GM19238 (cell line): ENCODE results near the gene MAPKAPK3.
A peak's percentile ranks its signal among the peaks of the same experiment; 100 is the strongest.

ENCODE experiments used
- DNase-seq: peaks from one replicate; pipeline ENCODE4 v3.0.0; 2011; ENCODE audit warnings: low spot score; ENCODE audit not compliant: insufficient read length

Gene MAPKAPK3

GRCh38 chr3:50617096-50617791 is at the start of gene MAPKAPK3:
MAPKAPK3 (plus strand) TSS chr3:50617151; CDS start chr3:50617566, 415 bp downstream.
- no peak for DNase-seq

GRCh38 chr3:50567386-50568167 is 49.4 kb upstream of the MAPKAPK3 start, which contains the start of gene C3orf18:
C3orf18 (minus strand) TSS chr3:50567747; CDS start chr3:50565699, 2,048 bp downstream.
- peak; percentile 99 for DNase-seq

GRCh38 chr3:50568947-50569749 is 47.8 kb upstream of the MAPKAPK3 start, which contains the start of gene HEMK1:
HEMK1 (plus strand) TSS chr3:50569522; CDS start chr3:50571105, 1,583 bp downstream.
- peak; percentile 97 for DNase-seq

- no peak for DNase-seq
Observed at GRCh38 chr3:50570508-50571279, 46.3 kb upstream of the MAPKAPK3 start.

GRCh38 chr3:50571486-50571885 is 45.5 kb upstream of the MAPKAPK3 start:
- DNase-seq, result no peak

GRCh38 chr3:50572158-50572557 is 44.8 kb upstream of the MAPKAPK3 start:
- DNase-seq, result peak; percentile 73

GRCh38 chr3:50572801-50573371 is 44.1 kb upstream of the MAPKAPK3 start:
- DNase-seq, result no peak

GRCh38 chr3:50573566-50574443 is 43.1 kb upstream of the MAPKAPK3 start:
- DNase-seq, result no peak

- no peak for DNase-seq
Observed at GRCh38 chr3:50574444-50574831, 42.5 kb upstream of the MAPKAPK3 start.

- no peak for DNase-seq
Observed at GRCh38 chr3:50575372-50575771, 41.6 kb upstream of the MAPKAPK3 start.

GRCh38 chr3:50577348-50577747 is 39.6 kb upstream of the MAPKAPK3 start:
- DNase-seq, result no peak

- DNase-seq, result no peak
Observed at GRCh38 chr3:50580683-50581458, 36.1 kb upstream of the MAPKAPK3 start.

- no peak for DNase-seq
Observed at GRCh38 chr3:50581459-50581842, 35.5 kb upstream of the MAPKAPK3 start.

GRCh38 chr3:50582083-50582482 is 34.9 kb upstream of the MAPKAPK3 start:
- no peak for DNase-seq

- DNase-seq, result no peak
Observed at GRCh38 chr3:50583897-50584296, 33.1 kb upstream of the MAPKAPK3 start.

GRCh38 chr3:50584391-50584790 is 32.6 kb upstream of the MAPKAPK3 start:
- DNase-seq, result no peak

- no peak for DNase-seq
Observed at GRCh38 chr3:50585919-50586762, 30.8 kb upstream of the MAPKAPK3 start.

- DNase-seq, result no peak
Observed at GRCh38 chr3:50586763-50587070, 30.2 kb upstream of the MAPKAPK3 start.
